ENCODE measurements around the gene BRD2.
A peak's percentile ranks its signal among the peaks of the same experiment; 100 is the strongest.

DNA sequence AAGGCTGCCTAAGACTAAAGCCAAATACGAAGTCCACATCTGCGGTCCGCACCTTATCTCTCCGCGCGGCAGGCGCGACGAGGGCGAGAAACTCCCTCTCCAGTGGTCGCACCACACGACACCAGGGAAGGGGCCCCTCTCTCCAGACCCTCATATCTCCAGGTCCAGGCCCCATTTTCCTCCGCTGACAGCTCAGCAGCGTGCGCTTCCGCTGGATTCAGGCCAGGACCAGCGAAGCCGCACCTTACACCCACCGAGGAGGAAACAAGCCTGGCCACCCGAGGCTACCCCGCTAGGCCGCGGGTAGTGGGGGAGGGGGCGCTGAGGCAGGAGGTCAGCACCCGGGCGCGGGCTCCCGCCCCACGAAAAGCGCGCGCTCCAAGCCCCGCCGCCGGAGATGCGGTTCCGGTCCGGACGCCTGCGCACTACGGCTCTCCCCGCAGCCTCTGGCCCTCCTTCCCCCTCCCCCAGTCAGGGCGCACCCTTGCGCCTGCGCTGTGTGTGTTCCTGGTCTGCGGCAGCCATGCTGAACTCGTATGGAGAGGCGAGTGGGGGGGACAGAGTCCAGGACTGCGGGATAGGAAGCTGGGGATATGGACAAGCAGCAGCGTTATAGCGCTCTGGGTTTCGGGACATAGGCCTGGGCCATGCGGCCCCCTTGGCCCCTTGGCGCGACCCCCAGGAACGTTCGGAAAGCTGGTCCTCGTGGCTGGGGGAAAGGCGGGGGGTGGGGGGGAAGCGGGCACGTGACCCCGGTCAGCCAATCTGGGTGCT lies at the start of gene BRD2:
- TF ChIP-seq CTCF (IDR thresholded peaks at IDR 0.05; ENCODE audit: insufficient read depth, low read length) (no peak), POLR2AphosphoS5 (IDR thresholded peaks at IDR 0.05; ENCODE audit: low read depth) (peak; percentile 72), SPI1 (IDR thresholded peaks at IDR 0.05; ENCODE audit: borderline replicate concordance, low read depth) (no peak)
- TF ChIP-seq, protein P1, sequence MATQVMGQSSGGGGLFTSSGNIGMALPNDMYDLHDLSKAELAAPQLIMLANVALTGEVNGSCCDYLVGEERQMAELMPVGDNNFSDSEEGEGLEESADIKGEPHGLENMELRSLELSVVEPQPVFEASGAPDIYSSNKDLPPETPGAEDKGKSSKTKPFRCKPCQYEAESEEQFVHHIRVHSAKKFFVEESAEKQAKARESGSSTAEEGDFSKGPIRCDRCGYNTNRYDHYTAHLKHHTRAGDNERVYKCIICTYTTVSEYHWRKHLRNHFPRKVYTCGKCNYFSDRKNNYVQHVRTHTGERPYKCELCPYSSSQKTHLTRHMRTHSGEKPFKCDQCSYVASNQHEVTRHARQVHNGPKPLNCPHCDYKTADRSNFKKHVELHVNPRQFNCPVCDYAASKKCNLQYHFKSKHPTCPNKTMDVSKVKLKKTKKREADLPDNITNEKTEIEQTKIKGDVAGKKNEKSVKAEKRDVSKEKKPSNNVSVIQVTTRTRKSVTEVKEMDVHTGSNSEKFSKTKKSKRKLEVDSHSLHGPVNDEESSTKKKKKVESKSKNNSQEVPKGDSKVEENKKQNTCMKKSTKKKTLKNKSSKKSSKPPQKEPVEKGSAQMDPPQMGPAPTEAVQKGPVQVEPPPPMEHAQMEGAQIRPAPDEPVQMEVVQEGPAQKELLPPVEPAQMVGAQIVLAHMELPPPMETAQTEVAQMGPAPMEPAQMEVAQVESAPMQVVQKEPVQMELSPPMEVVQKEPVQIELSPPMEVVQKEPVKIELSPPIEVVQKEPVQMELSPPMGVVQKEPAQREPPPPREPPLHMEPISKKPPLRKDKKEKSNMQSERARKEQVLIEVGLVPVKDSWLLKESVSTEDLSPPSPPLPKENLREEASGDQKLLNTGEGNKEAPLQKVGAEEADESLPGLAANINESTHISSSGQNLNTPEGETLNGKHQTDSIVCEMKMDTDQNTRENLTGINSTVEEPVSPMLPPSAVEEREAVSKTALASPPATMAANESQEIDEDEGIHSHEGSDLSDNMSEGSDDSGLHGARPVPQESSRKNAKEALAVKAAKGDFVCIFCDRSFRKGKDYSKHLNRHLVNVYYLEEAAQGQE (IDR thresholded peaks at IDR 0.05; ENCODE audit: insufficient replicate concordance, low read depth): peak; percentile 30

Data from HL-60 (cell line).